ENCODE results near the gene DECR2. TPM values are rescaled to one million over a fixed set of nuclear protein-coding genes. Genes with fewer than 3 reads are reported as not detected.
"Not testable (repeated sequence)": the region's sequence is repeated elsewhere in the genome, so short reads cannot be mapped to it uniquely, and the experiment has no call there.

The DECR2 gene
- total RNA-seq, 1 experiment from 2014 or later, result 6.6 TPM

DNA sequence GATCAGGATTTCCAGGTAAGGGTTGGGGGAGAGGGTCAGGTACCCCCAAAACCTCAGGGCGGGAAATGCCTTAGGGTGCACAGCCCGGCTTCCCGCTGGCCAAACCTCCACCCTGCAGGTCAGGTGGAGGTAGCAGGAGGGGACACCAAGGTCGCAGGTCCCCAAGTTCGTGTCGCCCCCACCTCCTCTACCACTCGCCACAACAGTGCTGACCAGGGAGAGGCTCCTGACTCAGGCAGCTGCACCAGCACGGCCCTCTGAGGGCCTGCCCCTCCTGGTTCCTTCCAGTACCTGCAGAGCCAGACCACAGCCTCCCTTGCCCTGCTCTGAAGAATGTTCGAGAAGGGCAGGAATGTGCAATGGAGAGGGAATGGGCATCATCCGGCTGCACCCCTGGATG is 35.2 kb upstream of the DECR2 start:
- no peak for DNase-seq (ENCODE audit: low read depth)

DNA sequence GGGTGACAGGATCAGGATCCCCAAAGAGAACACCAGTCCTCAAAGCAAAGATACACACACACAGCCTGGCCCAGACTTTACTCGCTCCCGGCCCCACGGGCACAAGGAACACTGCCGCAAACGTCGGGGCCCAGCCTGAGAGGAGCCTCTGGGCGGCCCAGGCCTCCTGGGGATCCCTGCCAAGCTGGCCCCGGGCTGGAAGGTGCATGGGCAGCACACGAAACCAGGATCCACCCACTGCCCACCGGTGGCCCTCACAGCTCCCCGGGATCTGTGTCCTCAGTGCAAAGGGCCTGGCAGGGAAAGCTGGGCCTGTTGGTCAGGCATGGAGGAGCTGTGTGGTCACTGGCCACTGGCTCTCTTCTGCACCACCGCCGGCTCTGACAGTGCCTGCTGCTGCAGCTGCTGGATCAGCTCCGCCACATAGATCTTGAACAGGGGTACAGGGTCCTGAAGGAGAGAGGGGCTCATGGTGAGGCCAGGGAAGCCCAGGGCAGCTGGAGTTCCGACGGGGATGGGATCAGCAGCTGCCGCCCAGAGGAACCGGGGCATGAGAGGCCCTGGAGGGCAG is 34.3 kb upstream of the DECR2 start:
- no peak for DNase-seq (ENCODE audit: low read depth)

DNA sequence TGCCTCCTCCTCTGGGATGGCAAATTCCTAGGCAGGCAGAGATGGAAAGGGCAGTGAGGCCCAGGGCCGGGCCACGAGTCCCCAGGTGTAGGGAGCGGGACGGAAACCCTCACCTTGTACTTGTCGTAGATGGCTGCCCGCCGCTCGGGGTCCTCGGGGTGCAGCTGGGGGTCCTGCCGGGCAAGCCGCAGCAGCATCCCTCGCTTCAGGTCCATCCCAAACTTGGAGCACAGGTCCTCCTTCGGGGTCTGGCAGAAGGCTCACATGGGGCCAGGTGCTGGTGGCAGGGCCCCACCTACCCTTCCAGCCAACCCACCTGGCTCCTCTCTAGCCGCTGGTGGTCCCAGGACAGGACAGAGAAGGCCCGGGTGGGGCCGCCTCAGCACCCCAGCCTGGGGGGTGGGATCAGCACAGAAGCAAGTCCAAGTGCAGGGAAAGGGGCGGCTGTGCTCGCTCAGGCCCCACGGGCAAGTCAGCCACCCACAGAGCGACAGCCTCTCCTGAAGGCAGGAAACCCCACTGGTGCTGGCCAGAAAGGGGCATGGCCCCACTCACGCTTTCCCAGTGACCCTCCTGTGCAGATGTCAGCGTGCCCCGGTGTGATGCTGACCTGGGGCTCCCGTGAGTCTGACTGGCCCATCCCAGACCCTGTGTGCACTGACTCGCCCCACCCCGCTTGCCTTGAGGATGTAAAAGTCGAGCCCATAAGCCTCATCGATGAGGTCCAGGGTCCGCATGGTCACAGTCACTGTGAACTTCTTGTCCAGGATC is 33.1 kb upstream of the DECR2 start:
- DNase-seq (ENCODE audit: low read depth), result no peak

DNA sequence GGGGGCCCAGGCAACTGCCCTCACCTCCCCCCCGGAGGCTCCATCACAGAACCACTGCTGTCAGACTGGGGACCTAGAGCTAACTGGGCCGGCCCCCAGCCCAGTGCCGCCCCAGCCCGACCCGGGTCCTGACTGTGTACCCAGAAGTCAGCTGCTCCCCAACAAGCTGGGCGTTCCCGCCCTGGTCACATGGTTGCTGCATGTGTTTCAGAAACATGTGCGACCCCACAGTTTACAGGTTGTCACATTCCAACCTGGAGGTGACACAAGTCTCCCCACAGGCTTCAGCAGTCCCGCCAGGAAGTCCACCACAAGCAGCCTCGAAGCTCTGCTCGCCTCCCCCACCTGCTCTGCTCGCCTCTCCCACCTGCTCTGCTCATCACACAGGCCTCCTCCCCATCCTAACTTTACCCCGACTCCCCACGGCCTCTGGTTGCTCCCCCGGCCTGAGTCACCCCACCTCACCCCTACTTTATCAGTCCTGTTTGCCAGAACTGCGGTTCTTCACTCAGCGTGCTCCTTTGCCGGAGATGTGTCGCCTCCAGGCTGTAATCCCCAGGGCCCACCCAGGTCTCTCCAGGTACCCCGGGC is 32.3 kb upstream of the DECR2 start:
- DNase-seq (ENCODE audit: low read depth), result no peak

DNA sequence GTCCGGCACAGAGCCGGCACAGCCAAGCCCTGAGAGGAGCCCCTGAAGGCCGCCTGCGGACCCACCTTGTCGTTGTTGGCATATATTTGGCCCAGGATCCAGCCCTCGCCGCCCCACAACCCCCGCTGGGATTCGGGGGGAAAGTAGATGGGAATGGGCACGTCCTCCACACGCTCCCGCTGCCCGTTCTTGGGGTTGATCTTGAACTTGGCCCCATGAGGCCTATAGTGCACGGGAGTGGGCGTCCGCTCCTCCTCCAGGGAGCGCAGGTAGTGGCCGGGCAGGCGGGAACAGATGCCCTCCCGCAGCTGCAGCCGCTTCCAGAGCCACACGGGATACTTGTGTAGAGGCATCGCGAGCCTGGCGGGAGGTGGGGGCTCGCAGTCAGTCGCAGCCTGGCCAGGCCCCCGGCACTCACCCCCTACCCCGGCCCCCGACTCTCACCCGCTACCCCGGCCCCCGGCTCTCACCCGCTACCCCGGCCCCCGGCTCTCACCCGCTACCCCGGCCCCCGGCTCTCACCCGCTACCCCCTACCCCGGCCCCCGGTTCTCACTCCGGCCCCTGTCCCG is 31.7 kb upstream of the DECR2 start:
- no peak for DNase-seq (ENCODE audit: low read depth)

DNA sequence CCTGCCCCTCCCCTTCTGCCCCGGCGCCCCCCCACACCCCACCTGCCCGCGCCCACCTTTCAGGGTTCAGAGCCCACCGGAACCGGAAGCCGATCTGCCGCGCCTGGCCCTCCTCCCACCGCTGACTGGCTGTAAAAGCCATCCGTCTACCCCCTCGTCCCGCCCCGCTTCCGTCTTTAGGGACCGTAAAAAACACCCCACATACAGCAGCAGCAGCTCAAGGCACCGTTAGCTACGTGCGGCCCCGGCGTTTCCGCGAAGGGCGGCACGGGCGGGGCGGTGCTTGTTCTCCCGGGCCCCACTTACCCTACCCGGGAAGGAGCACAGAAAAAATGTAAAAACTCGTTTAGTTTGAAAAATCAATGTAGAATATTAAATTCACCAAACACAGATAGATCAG is 31.2 kb upstream of the DECR2 start, which contains the start of gene MRPL28:
Gene MRPL28 (minus strand): TSS at position 96 of the 400 bp plus-strand sequence. CDS start 320 bp downstream, outside the sequence.
- DNase-seq (ENCODE audit: low read depth), result peak; percentile 89

DNA sequence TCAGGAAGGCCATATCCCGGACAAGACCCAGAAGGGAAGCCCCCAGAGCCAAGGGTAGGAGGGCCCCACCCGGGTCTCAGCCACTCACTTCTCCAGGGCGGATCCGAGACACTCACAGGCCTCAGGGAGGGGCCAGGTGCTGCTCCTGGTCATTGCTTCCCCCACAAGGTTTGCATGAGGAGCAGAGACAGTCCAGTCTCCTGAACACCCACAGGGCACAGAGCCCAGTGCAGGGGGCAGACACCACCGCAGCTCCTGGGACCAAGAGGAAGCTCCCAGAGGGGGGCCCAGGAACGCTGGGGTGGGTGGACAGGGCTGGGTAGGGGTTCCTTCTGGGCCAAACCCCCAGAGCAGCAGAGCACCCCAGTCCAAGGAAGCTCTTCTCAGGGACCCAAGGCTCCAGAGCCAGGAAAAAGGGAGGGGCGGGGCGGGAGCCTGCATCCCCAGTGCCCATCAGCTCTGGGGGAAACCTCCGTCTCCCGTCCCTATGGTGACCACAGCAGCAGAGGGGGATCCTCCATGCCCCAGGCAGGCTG is 30.6 kb upstream of the DECR2 start:
- no peak for DNase-seq (ENCODE audit: low read depth)

DNA sequence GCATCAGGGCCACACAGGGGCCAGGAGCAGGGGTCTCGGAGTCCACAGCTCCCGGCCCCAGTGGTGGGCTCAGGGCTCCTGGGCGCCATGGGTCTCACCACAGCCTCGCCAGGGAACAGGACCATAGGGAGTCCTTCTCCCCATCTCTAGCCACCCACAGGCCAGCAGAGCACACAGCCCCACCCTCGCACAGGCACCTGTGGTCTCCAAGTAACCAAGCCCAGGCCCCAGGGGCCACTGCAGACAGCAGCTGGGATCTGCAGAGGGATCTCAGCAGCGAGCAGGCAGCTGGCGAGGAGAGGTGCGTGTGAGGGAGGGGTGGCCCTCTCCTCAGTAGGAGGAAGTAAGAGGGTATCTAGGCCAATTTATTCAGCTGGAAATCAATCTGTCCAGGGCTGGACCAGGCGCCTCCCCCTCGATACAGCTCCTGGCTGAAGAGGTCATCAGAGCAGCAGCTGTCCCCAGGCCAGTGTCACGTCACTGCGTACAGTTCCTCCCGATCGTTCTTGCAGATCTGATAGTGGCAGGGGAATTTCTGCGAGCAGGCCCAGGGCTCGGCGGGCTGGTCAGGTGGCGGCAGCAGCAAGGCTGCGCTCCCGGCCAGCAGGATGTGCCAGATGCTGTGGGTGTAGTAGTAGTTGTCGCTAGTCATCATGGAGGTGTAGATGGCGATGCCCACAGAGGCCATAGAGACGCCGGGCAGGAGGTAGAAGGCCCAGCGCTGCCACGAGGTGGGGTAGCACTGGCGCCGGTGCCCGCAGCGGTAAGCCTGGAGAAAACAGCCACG is 30.0 kb upstream of the DECR2 start:
- no peak for DNase-seq (ENCODE audit: low read depth)

DNA sequence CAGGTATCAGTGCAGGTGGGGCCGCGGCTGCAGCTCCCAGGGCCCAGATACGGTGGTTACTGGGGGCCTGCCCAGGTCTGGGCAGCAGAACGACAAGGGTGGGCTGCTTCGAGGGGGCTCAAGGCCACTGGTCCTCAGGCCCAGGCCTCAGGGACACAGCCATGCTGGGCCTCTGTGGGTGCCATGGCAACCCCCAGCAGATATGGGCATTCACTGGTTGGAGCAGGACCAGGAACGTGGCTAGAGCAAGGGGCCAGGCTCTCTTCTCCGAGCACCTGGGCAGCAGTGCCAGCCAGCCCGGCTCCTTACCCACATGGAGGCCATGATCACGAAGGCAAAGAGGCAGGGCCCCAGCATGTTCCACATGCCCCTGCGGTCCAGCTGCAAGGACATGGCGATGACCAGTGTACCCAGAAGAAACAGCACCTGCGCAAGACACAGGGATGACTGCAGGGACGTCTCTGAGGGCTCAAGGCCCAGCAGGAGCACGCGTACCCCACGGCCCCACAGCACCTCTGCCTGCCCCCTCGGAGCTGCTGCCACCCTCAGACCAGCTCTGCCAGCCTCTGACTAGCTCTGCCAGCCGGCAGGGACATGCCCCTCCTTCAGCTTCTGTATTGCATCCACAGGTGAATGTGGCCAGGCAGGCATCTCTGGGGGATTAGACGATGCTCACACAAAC is 29.2 kb upstream of the DECR2 start:
- DNase-seq (ENCODE audit: low read depth), result no peak

DNA sequence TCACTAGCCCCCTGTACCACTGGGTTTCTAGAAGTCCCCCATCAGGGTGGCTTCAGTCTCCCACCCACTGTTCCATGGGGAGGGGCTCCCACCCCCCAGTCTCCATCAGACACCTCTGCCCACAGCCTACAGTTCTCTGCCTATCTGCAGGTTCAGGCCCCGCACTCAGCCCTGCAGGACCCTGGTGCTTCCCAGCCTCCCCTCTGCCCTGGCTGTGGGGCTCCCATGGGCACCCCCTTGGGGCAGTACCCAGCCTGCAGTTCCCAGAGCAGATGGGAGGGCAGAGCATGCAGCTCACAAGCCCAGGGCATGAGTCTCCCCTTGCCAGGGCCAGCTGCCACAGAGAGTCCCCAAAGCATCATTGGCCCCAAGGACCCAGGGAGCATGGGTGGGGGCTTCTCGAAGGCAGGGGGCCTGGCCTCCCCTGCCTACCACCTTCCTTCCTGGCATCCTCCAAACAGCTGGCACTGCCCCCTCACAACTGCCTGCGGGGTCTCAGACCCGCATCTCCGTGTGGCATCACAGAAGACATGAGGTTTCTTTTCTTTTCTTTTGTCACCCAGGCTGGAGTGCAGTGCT is 28.6 kb upstream of the DECR2 start:
- no peak for DNase-seq (ENCODE audit: low read depth)

DNA sequence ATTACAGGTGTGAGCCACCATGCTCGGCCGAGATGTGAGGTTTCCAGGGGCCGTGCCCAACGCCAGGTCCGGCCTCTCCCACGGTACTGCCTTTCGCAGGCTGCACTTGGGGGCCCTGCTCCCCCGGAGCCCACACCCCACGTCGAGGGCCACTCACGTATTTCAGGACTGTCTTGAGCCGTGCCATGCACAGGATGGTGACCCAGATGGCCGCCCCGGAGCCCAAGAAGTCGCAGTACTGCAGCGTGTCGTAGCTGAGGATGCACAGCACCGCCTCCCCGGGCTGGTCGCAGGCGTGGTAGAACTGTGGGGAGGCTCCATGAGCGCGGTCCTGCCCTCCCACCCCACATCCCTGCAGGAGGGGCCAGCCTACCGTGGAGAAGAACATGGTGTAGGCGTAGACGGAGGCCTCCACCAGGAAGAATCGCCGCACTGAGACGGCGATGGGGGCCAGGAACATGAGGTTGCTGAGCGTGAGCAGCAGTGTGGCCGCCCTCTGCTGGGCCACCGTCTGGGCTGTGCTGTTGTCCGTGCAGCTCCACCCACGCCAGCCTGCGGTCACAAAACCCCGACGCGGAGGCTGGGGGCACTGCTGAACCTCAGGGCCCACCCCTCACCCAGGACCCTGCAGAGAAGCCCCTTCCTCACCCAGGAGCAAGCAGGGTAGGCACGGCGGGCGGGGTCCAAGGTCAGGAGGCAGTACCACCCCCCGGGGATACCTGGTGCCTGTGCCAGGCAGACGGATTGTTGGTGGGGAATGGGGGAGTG is 27.7 kb upstream of the DECR2 start:
- no peak for DNase-seq (ENCODE audit: low read depth)

DNA sequence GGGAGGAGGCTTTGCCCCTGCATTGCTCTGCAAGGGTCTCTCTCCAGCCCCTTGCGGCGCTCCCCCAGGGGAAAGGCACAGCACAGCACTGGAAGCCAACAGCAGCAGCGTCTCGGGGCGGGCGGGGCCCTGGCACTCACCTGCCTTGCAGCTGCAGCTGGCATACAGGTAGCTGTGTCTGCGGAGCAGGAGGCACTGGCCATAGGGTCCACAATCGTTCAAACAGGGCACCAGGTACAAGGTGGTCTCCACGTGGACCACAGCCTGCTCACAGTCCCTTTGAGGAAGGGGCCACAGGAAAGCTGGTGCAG is 27.1 kb upstream of the DECR2 start:
- DNase-seq (ENCODE audit: low read depth), result no peak

DNA sequence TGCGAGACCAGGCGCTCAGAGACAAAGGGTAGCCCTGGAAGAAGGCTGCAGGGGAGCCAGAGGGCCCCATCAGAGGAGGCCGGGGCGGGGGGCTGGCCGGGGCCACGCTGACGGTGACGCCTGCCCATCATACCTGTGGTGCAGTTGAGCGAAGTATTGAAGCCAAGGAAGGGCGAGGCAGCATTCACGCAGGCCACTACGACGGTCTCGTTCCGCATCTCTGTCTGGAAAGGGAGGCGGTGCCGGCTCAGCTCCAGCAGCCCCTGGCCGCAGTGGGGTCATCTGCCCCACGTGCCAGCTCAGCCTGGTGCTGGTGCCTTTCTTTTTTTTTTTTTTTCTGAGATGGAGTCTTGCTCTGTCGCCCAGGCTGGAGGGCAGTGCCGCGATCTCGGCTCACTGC is 26.5 kb upstream of the DECR2 start:
- DNase-seq (ENCODE audit: low read depth), result no peak

DNA sequence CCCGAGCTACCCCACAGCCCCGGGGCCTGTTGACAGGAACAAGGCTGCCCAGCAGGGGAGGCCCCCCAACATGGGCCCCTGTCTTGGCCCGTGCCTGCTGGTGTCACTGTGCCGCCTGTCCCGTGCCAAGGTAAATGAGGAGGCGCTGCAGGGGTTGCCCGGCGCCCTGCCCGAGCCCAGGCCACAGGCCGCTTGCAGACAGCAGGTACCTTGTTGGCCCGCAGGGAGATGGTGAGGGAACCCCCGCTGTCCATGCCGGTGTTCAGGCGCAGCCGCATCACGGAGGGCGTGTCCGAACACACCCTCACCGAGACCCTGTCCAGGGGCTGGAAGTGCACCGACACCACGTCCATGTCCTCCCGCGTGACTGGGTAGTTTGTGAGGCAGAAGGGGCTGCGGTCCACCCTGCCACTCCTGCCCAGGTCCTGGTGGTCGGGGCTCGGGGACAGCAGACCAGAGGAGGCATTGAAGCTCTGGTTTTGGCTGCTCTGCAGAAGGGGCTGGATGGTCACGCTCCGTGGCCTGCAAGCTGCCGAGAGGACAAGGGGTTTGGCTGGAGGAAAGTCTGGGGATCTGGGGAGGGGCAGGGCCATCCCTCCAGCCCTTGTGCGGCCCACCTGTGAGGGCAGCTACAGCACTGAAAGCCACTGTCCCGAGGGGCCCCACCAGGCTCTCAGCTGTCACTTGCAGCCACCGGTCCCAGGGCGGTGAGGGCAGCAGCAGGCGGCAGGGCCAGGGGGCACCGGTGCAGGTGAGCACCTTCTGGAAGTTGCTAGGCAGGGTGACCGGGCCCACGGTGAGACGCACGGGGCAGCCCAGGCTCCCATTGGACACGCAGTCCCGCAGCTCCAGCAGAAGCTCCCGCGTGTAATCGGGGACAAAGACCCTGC is 25.5 kb upstream of the DECR2 start:
- no peak for DNase-seq (ENCODE audit: low read depth)

DNA sequence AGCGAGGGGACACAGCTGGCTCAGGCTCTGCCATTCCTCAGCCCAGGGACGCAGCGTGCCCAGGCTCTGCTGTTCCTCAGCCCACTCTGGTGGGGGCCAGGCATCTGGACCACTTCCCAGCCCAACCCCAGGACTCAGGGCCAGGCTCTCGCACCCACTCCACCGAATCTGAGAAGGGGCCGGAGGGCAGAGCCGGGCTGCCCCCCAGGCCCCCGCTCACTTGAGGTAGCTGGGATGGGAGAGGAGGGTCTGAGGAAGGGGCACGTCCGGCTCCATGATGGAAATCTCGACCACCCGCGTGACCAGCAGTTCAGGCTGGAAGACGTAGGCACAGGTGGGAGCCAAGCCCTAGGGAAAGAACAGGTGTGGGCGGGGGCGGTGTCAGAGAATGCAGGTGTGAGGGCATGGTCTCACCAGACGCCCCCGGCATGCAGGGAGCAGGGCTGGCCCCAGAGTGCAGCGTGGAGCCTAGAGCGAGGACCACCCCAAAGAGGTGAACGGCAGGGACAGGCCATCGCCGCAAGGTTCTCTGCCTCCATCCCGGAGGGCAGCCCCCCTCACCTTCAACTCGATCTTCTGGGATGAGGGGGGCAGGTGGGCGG is 24.8 kb upstream of the DECR2 start:
- DNase-seq (ENCODE audit: low read depth), result no peak

DNA sequence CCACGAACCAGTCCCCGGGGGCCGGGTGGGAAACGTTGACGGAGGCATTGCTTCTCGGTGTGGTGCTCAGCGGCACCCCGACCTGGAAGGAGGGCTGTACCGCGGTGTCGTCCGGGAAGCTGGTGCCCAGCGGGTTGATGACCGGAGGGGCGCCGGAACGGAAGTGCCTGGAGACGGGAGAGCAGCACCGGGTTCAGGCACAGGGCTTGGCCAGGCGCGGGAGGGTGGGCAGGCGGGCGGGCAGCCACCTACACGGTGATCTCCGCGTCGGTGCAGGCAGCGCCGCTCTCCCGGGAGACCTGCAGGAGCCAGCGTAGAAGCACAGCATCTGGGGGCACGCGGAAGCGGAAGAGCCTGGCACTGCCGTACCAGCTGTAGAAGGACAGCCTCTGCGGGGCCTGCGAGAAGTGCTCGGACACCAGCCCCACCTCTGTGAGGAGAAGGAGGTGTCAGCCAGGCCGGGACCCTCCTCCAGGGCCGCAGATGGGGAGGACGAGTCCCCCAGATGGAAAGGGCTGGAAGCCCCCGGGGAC is 24.2 kb upstream of the DECR2 start:
- no peak for DNase-seq (ENCODE audit: low read depth)

DNA sequence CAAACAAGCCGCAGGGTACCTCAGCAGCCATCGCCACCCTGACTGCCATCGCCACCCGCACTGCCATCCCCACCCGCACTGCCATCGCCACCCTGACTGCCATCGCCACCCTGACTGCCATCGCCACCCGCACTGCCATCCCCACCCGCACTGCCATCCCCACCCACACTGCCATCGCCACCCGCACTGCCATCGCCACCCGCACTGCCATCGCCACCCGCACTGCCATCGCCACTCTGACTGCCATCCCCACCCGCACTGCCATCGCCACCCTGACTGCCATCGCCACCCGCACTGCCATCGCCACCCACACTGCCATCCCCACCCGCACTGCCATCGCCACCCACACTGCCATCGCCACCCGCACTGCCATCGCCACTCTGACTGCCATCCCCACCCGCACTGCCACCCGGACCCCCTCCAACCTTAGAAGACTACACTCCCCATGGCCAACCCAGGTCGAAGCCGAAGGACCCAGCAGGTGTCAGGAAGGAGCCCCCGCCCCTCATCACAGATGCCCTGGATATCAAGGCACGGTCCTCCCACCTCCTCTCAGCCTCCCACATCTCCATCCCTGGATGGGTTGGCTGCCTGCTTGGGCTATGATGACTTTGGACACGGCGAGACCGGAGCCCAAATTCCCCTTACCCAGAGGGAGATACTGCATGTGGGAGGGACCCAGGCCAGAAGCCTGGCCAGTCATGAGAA is 23.4 kb upstream of the DECR2 start:
- not testable (repeated sequence) for DNase-seq (ENCODE audit: low read depth)

DNA sequence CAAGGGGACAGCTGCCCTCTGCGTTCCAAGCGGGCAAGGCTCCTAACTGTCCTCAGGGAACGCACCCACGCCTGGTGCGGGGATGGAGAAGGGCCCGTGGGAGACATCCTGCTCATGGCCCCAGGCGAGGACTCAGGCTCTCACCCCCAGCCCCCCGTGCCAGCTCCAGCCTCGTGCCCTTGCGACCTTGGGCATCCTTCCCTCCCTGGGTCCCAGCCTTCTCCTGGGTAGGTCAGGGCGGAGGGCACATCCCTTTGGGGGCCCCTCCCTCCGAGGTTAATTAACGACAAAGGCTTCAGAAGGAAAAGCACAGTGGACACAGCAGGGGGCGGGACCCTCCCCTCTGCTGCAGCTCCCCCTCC is 22.9 kb upstream of the DECR2 start:
- no peak for DNase-seq (ENCODE audit: low read depth)
